ENCODE data around the gene MSANTD2.

DNA sequence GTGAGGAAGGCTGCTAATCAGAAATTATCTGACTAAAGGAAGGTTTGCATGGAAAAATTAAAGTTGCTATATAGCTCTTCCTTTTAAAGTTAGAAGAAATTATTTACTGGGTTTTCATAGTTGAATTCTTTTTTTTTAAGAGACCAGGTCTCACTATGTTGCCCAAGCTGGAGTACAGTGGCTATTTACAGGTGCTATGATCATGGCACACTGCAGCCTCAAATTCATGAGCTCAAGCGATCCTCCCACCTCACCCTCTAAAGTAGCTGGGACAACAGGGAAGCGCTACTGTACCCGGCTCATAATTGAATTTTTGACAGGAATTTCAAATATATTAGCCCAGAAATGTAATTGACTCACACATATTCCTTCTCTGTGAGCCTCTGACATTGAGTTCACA lies 3.9 kb downstream of the MSANTD2 start:
- TF ChIP-seq FOXM1 (IDR thresholded peaks at IDR 0.05; ENCODE audit: borderline replicate concordance) (no peak), TARDBP (IDR thresholded peaks at IDR 0.05) (no peak), ARNT (IDR thresholded peaks at IDR 0.05) (no peak), SP1 (IDR thresholded peaks at IDR 0.05) (no peak), ELF4 (IDR thresholded peaks at IDR 0.05) (no peak), SUZ12 (IDR thresholded peaks at IDR 0.05) (no peak), FOXK2 (IDR thresholded peaks at IDR 0.05) (no peak), ZNF384 (IDR thresholded peaks at IDR 0.05) (no peak), FOXA1 (IDR thresholded peaks at IDR 0.05) (no peak)
- TF ChIP-seq, protein P1, sequence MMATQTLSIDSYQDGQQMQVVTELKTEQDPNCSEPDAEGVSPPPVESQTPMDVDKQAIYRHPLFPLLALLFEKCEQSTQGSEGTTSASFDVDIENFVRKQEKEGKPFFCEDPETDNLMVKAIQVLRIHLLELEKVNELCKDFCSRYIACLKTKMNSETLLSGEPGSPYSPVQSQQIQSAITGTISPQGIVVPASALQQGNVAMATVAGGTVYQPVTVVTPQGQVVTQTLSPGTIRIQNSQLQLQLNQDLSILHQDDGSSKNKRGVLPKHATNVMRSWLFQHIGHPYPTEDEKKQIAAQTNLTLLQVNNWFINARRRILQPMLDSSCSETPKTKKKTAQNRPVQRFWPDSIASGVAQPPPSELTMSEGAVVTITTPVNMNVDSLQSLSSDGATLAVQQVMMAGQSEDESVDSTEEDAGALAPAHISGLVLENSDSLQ (IDR thresholded peaks at IDR 0.05), result no peak
